ENCODE results near the gene FBXO15. TPM values are rescaled to one million over a fixed set of nuclear protein-coding genes. Genes with fewer than 3 reads are reported as not detected.
A peak's percentile ranks its signal among the peaks of the same experiment; 100 is the strongest.

FBXO15 gene
- total RNA-seq, 1 donor from 2014 or later, result 0.57 TPM

GRCh38 chr18:74123200-74123599 lies 24.4 kb downstream of the FBXO15 start:
- no peak for DNase-seq (ENCODE audit: low spot score)
- Mint-ChIP-seq H3K27me3 (ENCODE audit: low read depth) (peaks cover 41% of the 10 kb centered on the region), H3K27ac (ENCODE audit: unreplicated experiment) (no peak overlapping the region), H3K36me3 (ENCODE audit: low read depth) (no peaks in the 10 kb centered on the region), H3K4me3 (ENCODE audit: unreplicated experiment) (no peak overlapping the region), H3K9me3 (ENCODE audit: low read depth) (no peaks in the 10 kb centered on the region), H3K4me1 (ENCODE audit: low read depth) (no peaks in the 10 kb centered on the region)
- no peak for TF ChIP-seq CTCF (IDR thresholded peaks at IDR 0.05)

GRCh38 chr18:74116633-74117554 lies 30.7 kb downstream of the FBXO15 start:
- H3K9me3 Mint-ChIP-seq (ENCODE audit: low read depth), result peaks cover 6% of the 10 kb centered on the region
- no peak overlapping the region for H3K27ac Mint-ChIP-seq (ENCODE audit: unreplicated experiment)
- TF ChIP-seq CTCF (IDR thresholded peaks at IDR 0.05), result peak; percentile 83
- DNase-seq (ENCODE audit: low spot score), result no peak
- H3K27me3 Mint-ChIP-seq (ENCODE audit: low read depth), result peaks cover 14% of the 10 kb centered on the region
- peaks cover 2% of the 10 kb centered on the region for H3K36me3 Mint-ChIP-seq (ENCODE audit: low read depth)
- no peak overlapping the region for H3K4me3 Mint-ChIP-seq (ENCODE audit: unreplicated experiment)
- H3K4me1 Mint-ChIP-seq (ENCODE audit: low read depth), result no peaks in the 10 kb centered on the region

GRCh38 chr18:74115046-74115445 lies 32.6 kb downstream of the FBXO15 start:
- TF ChIP-seq CTCF (IDR thresholded peaks at IDR 0.05), result no peak
- Mint-ChIP-seq H3K4me1 (ENCODE audit: low read depth) (no peaks in the 10 kb centered on the region), H3K27ac (ENCODE audit: unreplicated experiment) (no peak overlapping the region), H3K36me3 (ENCODE audit: low read depth) (peaks cover 2% of the 10 kb centered on the region), H3K4me3 (ENCODE audit: unreplicated experiment) (no peak overlapping the region), H3K9me3 (ENCODE audit: low read depth) (peaks cover 6% of the 10 kb centered on the region), H3K27me3 (ENCODE audit: low read depth) (peaks cover 2% of the 10 kb centered on the region)
- no peak for DNase-seq (ENCODE audit: low spot score)

GRCh38 chr18:74114116-74114515 lies 33.5 kb downstream of the FBXO15 start:
- no peak overlapping the region for H3K4me3 Mint-ChIP-seq (ENCODE audit: unreplicated experiment)
- TF ChIP-seq CTCF (IDR thresholded peaks at IDR 0.05), result no peak
- no peak for DNase-seq (ENCODE audit: low spot score)
- peaks cover 2% of the 10 kb centered on the region for H3K36me3 Mint-ChIP-seq (ENCODE audit: low read depth)
- no peaks in the 10 kb centered on the region for H3K4me1 Mint-ChIP-seq (ENCODE audit: low read depth)
- H3K27ac Mint-ChIP-seq (ENCODE audit: unreplicated experiment), result no peak overlapping the region
- H3K27me3 Mint-ChIP-seq (ENCODE audit: low read depth), result no peaks in the 10 kb centered on the region
- peaks cover 7% of the 10 kb centered on the region for H3K9me3 Mint-ChIP-seq (ENCODE audit: low read depth)

GRCh38 chr18:74113711-74114110 lies 33.9 kb downstream of the FBXO15 start:
- peaks cover 2% of the 10 kb centered on the region for H3K36me3 Mint-ChIP-seq (ENCODE audit: low read depth)
- no peaks in the 10 kb centered on the region for H3K27me3 Mint-ChIP-seq (ENCODE audit: low read depth)
- H3K27ac Mint-ChIP-seq (ENCODE audit: unreplicated experiment), result no peak overlapping the region
- no peaks in the 10 kb centered on the region for H3K4me1 Mint-ChIP-seq (ENCODE audit: low read depth)
- no peak for TF ChIP-seq CTCF (IDR thresholded peaks at IDR 0.05)
- H3K4me3 Mint-ChIP-seq (ENCODE audit: unreplicated experiment), result no peak overlapping the region
- no peak for DNase-seq (ENCODE audit: low spot score)
- peaks cover 11% of the 10 kb centered on the region for H3K9me3 Mint-ChIP-seq (ENCODE audit: low read depth)
